Endometrium (tissue), 2 donors: ENCODE data around the gene WFDC8.
"Not testable (repeated sequence)": the region's sequence is repeated elsewhere in the genome, so short reads cannot be mapped to it uniquely, and the experiment has no call there.

Source experiments
- FAIRE-seq: peaks from 2 replicates; lab custom pipeline; 2012; peaks lifted over from hg19 to GRCh38; lab: Jason Lieb, UNC
- donor health status: control.
- donor health status: control.

Gene WFDC8

GRCh38 chr20:45579184-45579583 is at the start of gene WFDC8:
Gene WFDC8, minus strand, starts transcription at chr20:45579284. Its CDS starts 37 bp downstream, at chr20:45579247.
- no peak for FAIRE-seq

GRCh38 chr20:45626540-45626939 is 47.5 kb upstream of the WFDC8 start:
- FAIRE-seq, result no peak

GRCh38 chr20:45621593-45621992 is 42.5 kb upstream of the WFDC8 start:
- no peak for FAIRE-seq

DNA sequence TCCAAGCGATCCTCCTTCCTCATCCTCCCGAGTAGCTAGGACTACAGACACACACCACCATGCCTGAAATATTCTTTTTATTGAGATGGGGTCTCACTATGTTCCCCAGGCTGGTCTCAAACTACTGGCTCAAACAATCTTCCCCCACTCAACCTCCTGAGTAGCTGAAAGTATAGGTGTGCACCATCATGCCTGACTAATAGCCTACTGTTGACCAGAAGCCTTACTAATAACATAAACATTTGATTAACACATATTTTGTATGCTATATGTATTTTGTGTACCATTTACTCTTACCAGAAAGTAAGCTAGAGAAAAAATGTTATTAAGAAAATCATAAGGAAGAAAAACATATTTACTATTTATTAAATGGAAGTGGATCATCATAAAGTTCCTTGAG is 38.5 kb upstream of the WFDC8 start:
- no peak for FAIRE-seq

- no peak for FAIRE-seq
Observed at GRCh38 chr20:45612314-45612713, 33.2 kb upstream of the WFDC8 start.

DNA sequence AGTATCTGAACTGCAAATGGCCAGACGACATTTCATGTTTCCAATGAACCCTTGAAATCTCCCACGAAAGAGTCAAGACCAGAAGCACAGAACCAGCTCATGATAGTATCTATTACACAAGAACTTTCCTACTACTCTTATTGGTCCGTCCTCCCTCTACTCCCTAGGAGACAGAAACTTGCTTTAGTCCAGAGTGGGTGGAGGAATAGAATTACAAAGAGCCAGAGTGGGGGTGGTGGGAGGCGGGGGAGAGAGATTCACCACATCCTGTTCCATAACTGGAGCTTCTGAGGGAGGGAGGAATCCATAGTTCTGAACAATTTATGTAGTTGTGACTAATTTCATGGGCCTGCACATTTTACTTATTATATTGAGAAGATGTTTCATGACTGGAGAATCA is 32.0 kb upstream of the WFDC8 start:
- peak; percentile 21 for FAIRE-seq

DNA sequence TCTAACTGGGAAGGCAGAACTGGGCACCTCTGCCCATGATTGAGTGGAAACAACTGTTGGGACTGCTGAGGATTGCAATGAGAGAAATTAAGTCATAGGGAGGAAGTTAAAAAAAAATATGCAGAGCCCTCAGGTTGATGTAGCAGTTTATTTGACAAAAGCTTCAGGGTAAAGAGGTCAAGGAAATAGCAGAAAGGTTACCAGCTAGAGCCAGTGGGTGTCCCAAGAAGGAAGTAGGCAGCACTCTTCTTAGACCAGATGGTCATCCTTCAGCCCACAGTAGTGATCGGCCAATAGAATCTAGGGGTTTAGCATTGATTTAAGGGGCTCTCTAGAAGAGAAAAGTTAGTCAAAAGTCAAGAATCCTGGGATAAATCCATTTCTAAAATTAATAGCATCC is 28.7 kb upstream of the WFDC8 start:
- FAIRE-seq, result no peak

DNA sequence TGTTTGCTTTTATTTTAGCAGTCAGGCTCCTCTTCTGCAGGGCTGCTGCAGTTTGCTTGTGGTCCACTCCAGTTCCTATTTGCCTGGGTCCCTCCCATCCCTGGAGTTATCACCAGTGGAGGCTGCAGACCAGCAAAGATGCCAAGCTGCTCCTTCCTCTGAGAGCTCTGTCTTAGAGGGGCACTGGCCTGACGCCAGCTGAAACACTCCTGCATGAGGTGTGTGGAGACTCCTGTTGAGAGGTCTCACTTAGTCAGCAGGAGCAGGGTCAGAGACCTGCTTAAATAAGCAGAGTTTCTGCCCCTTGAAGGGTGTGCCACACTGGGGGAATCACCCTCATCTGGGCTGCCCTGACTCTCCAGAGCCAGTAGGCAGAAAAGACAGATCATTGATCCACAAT is 16.2 kb upstream of the WFDC8 start:
- no peak for FAIRE-seq

GRCh38 chr20:45593498-45593897 is 14.4 kb upstream of the WFDC8 start:
- FAIRE-seq, result no peak

DNA sequence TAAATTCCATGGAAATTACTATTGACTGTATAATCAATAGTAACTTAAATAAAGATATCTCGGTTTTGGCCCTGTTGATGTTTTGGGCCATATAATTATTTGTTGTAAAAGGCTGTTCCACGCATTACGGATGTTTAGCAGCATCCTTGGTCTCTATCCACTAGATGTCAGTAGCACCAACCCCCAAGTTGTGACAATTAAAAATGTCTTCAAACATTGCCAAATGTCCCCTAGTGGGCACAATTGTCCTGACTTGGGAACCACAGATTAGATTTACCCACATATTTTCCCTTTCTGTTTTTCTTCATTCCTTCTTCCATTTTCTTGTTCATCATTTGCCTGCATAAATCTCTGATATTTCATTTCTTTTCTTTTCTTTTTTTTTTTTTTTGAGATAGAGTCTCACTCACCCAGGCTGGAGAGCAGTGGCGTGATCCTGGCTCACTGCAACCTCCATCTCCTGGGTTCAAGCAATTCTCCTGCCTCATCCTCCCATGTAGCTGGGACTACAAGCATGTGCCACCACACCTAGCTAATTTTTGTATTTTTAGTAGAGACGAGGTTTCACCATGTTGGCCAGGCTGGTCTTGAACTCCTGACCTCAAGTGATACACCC is 13.6 kb upstream of the WFDC8 start:
- peak; percentile 29 for FAIRE-seq

GRCh38 chr20:45589725-45590124 is 10.6 kb upstream of the WFDC8 start:
- FAIRE-seq, result no peak

- FAIRE-seq, result no peak
Observed at GRCh38 chr20:45588800-45589199, 9.7 kb upstream of the WFDC8 start.

DNA sequence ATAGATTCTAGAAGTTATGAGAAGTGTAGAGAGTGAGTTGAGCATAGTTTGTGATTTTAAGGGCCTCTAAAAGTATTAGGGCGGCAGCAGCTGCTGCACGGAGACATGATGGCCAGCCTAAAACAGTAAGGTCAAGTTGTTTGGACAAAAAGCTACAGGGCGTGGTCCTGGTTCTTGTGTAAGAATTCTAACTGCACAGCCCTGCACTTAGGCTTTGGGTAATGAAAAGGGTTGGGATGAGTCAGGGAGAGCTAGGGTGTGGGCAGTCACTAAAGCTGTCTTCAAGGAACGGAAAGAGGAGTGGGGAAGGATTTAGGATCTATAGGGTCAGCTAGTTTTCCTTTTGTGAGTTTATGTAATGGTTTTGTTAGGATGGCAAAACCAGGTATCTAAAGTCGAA is 6.9 kb upstream of the WFDC8 start:
- not testable (repeated sequence) for FAIRE-seq

- FAIRE-seq, result not testable (repeated sequence)
Observed at GRCh38 chr20:45584294-45584693, 5.2 kb upstream of the WFDC8 start.

GRCh38 chr20:45583502-45583901 is 4.4 kb upstream of the WFDC8 start:
- no peak for FAIRE-seq

- no peak for FAIRE-seq
Observed at GRCh38 chr20:45581702-45582101, 2.6 kb upstream of the WFDC8 start.

DNA sequence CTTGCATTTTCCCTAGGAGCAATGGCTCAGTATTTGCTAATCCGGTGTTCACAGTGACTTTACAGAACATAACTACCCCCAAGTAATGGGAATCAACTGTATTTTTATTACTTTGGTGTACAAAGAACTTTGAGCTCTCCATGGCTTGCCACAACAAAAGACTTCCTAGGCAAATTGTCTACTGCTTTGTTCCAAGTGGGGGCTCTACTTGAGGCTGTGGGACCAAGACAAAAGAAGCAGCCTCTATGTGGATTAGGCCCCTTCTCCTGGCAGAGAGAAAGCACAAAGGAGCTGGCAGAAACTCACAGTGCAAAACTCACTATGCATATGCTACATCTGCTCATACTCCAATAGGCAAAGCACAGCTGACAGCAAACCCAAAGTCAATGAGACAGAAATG is 853 bp downstream of the WFDC8 start:
- no peak for FAIRE-seq

DNA sequence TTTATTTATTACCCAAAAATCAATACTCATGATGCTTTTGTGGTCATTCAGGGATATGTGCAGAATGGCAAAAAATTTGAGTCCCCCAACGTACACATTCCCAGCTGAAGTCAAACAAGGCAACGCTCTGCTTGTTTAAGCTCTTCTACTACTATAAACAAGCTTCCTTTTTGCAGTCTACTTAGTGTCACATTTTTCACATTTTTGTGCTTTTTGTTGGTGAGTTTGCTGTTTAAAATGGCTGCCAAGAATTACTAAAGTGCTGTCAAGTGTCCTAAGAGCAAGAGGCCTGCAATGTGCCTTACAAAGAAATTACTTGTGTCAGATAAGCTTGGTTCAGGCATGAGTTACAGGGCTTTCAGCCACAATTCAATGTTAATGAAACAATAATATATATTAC is 2.1 kb downstream of the WFDC8 start:
- no peak for FAIRE-seq

DNA sequence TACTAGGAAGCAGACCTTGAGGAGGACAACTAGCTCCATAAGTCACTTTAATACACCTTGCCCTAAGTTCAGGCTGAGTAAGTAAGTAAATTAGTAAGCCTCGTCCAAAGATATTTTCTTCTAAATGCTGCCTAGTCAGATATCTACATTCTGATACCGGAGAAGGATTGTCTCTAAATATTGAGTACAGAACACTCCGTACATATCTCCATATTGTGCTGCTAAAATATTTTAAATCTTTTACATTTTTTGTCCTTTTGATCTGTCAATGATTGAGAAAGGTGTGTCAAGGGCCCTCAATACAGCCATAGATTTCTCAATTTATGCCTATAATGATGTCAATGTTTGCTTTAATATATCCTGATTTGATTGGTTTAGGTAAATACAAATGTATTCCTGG is 3.2 kb downstream of the WFDC8 start:
- no peak for FAIRE-seq

DNA sequence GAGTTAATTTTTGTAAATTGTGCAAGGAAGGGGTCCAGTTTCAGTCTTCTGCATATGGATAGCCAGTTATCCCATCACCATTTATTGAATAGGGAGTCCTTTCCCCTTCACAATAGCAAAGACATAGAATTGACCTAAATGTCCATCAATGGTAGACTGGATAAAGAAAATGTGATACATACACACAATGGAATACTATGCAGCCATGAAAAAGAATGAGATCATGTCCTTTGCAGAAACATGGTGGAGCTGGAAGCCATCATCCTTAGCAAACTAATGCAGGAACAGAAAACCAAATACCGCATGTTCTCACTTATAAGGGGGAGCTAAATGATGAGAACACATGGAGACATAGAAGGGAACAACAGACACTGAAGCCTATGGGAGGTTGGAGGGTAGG is 9.4 kb downstream of the WFDC8 start:
- FAIRE-seq, result not testable (repeated sequence)

DNA sequence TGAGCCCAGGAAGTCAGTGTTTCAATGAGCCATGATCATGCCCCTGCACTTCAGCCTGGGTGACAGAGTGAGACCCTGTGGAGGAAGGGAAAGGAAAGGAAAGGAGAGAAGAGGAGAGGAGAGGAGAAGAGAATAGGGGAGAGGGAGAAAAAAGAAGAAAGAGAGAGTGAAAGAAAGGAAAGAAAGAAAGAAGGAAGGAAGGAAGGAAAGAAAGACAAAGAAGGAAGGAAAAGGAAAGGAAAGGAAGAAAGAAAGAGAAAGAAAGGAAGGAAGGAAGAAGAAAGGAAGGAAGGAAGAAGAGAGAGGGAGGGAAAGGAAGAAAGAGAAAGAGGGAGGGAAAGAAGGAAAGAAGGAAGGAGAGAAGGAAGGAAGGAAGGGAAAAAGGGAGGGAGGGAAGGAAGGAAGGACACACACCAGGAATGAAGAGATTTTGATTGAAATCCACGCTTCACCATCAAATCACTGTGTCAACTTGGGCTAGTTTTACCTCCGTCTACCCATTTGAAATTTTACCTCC is 14.3 kb downstream of the WFDC8 start:
- FAIRE-seq, result no peak

GRCh38 chr20:45555198-45555597 is 23.9 kb downstream of the WFDC8 start:
- no peak for FAIRE-seq

DNA sequence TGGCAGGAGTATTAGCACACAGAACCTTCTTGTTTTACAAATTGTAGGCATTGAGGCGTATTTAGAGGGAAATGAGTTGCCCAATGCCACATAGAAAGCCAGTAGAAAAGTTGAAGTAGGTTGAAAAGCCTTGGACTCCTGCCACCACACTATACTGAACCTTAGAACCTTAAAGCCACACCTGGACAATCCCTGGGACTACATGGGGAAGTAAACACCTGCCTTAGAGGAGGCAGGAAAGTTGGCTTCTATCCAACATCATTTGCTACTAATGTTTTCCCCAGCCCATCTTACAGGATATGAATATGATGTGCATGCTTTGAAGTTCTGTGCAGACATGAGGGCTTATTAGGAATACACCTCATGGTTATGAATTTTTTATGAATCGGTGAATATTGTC is 26.6 kb downstream of the WFDC8 start:
- no peak for FAIRE-seq

GRCh38 chr20:45550765-45551164 is 28.3 kb downstream of the WFDC8 start:
- no peak for FAIRE-seq

- no peak for FAIRE-seq
Observed at GRCh38 chr20:45548410-45548809, 30.7 kb downstream of the WFDC8 start.
